Fibroblast of lung (primary cell): ENCODE measurements around the gene WIPF2.

Experiments used
- CTCF ChIP-seq, 2 donors: IDR thresholded peaks in 1 of 2; conservative IDR thresholded peaks in 1 of 2; 1 replicate in 1 of 2; 2 replicates in 1 of 2; pipeline ENCODE4 v1.5.1; 2011 to 2012; ENCODE audit warnings: low read length in 2 of 2, control low read depth in 1 of 2, inconsistent platforms in 1 of 2, low read depth in 1 of 2, mild to moderate bottlenecking in 1 of 2
- EZH2 ChIP-seq: IDR thresholded peaks from 2 replicates; pipeline ENCODE4 v1.5.1; 2012; ENCODE audit warnings: low read length, control low read depth, mild to moderate bottlenecking; ENCODE audit errors: missing control alignments

- no peak for TF ChIP-seq CTCF (conservative IDR thresholded peaks at IDR 0.05 in 1 of 2, IDR thresholded peaks at IDR 0.05 in 1 of 2; ENCODE audit: low read depth in 1 of 2, low read length in 2 of 2)
- TF ChIP-seq EZH2 = no peak
These were observed 108.8 kb downstream of the WIPF2 start for GRCh38 chr17:40327735-40328385.
